NB4 (cell line): ENCODE results near the gene ACVR1.
"Not testable (repeated sequence)": the region's sequence is repeated elsewhere in the genome, so short reads cannot be mapped to it uniquely, and the experiment has no call there.

Experiments
- CTCF ChIP-seq: IDR thresholded peaks from one replicate; pipeline ENCODE4 v1.5.1; 2012; ENCODE audit warnings: low read depth, low read length
- POLR2A ChIP-seq: IDR thresholded peaks from 2 replicates; pipeline ENCODE4 v1.6.1; 2011; ENCODE audit warnings: mild to moderate bottlenecking; ENCODE audit not compliant: insufficient read length; ENCODE audit errors: extremely low read depth
- TF ChIP-seq, protein P1 (sequence below): IDR thresholded peaks from 2 replicates; pipeline ENCODE4 v1.6.1; 2011; ENCODE audit warnings: low read depth, low read length

- TF ChIP-seq CTCF, POLR2A: not testable (repeated sequence)
- TF ChIP-seq, protein P1, sequence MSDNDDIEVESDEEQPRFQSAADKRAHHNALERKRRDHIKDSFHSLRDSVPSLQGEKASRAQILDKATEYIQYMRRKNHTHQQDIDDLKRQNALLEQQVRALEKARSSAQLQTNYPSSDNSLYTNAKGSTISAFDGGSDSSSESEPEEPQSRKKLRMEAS = not testable (repeated sequence)
Observed at GRCh38 chr2:157704148-157704547, 172.0 kb downstream of the ACVR1 start.
